K562 (cell line): ENCODE data around the gene RIN3.

Experiments used
- CTCF ChIP-seq, 3 experiments: IDR thresholded peaks in 2 of 3; conservative IDR thresholded peaks in 1 of 3; 2 replicates each; pipeline ENCODE4 v1.5.1; 2011 to 2012; ENCODE audit warnings: low read length in 3 of 3, mild to moderate bottlenecking in 3 of 3, control low read depth in 2 of 3, improper control_type of control experiment in 1 of 3, inconsistent platforms in 1 of 3, low read depth in 1 of 3, mixed read lengths in 1 of 3, moderate library complexity in 1 of 3; ENCODE audit not compliant: insufficient read depth in 2 of 3
- EP300 ChIP-seq: IDR thresholded peaks from 2 replicates; pipeline ENCODE4 v1.6.1; 2012; ENCODE audit warnings: low read length, improper control_type of control experiment
- FOXK2 ChIP-seq, 2 experiments: fragments of 450-650 bp; IDR thresholded peaks in 1 of 2; conservative IDR thresholded peaks in 1 of 2; 2 replicates each; pipeline ENCODE4 v1.6.1; 2016; ENCODE audit warnings: low read depth in 2 of 2, mild to moderate bottlenecking in 1 of 2
- MLX ChIP-seq, 2 experiments: fragments of 450-650 bp in 1 of 2; sonication (generic) in 1 of 2; formaldehyde crosslinking; conservative IDR thresholded peaks; 2 replicates each; pipeline versions ENCODE4 v1.4.0 to v1.8.1; 2020 to 2022; ENCODE audit warnings: mild to moderate bottlenecking in 1 of 2, missing genetic modification reagents in 1 of 2
- SETDB1 ChIP-seq: IDR thresholded peaks from one replicate; pipeline ENCODE4 v1.6.1; 2012; ENCODE audit warnings: low read length, control low read depth, inconsistent platforms
- ZNF707 ChIP-seq: fragments of 250-450 bp; sonication (Bioruptor Pico); conservative IDR thresholded peaks from 2 replicates; pipeline ENCODE4 v1.8.0; 2022; ENCODE audit warnings: inconsistent platforms, mild to moderate bottlenecking, moderate library complexity

- no peak for TF ChIP-seq SETDB1
- no peak for TF ChIP-seq FOXK2 (conservative IDR thresholded peaks at IDR 0.05 in 1 of 2, IDR thresholded peaks at IDR 0.05 in 1 of 2; ENCODE audit: low read depth in 2 of 2)
- no peak for TF ChIP-seq CTCF (IDR thresholded peaks at IDR 0.05 in 2 of 3, conservative IDR thresholded peaks at IDR 0.05 in 1 of 3; ENCODE audit: insufficient read depth in 2 of 3, low read depth in 1 of 3, low read length in 3 of 3)
- TF ChIP-seq MLX (CRISPR knock-in tag; conservative IDR thresholded peaks at IDR 0.05) = no peak
- TF ChIP-seq ZNF707 (CRISPR knock-in tag) = no peak
- TF ChIP-seq EP300 = no peak
Observed at GRCh38 chr14:92549105-92549858, 35.7 kb downstream of the RIN3 start.
